AG09319 (cell line): ENCODE results near the gene FLNB.

Source experiments
- DNase-seq: peaks from one replicate; pipeline ENCODE4 v3.0.0-alpha.2; 2010; ENCODE audit warnings: low read depth; ENCODE audit errors: extremely low read depth
- TF ChIP-seq, protein P1 (sequence below): IDR thresholded peaks from 2 replicates; pipeline ENCODE4 v1.5.1; 2011; ENCODE audit warnings: low read depth, mild to moderate bottlenecking, inconsistent platforms, low read length, moderate library complexity

Gene FLNB

DNA sequence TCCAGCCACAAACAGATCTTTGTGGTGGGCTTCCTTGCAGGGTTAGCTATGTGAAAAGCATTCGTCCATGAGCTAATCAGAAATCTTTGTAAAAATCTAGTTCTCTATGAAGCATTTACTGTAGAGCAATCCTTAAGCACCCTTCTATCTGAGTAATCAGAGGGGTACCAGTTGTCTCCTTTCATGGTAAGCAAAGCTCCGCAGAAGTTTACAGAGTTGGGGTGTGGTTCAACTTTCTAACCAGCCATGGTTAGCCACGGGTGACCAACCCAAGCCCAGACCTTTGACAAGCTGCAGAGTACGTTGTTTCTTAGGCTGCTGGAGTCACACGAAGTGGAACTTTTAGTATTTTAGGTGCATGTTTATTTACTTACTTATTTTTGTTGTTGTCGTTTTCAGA lies 77.4 kb downstream of the FLNB start:
- DNase-seq = no peak
- TF ChIP-seq, protein P1, sequence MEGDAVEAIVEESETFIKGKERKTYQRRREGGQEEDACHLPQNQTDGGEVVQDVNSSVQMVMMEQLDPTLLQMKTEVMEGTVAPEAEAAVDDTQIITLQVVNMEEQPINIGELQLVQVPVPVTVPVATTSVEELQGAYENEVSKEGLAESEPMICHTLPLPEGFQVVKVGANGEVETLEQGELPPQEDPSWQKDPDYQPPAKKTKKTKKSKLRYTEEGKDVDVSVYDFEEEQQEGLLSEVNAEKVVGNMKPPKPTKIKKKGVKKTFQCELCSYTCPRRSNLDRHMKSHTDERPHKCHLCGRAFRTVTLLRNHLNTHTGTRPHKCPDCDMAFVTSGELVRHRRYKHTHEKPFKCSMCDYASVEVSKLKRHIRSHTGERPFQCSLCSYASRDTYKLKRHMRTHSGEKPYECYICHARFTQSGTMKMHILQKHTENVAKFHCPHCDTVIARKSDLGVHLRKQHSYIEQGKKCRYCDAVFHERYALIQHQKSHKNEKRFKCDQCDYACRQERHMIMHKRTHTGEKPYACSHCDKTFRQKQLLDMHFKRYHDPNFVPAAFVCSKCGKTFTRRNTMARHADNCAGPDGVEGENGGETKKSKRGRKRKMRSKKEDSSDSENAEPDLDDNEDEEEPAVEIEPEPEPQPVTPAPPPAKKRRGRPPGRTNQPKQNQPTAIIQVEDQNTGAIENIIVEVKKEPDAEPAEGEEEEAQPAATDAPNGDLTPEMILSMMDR = no peak

DNA sequence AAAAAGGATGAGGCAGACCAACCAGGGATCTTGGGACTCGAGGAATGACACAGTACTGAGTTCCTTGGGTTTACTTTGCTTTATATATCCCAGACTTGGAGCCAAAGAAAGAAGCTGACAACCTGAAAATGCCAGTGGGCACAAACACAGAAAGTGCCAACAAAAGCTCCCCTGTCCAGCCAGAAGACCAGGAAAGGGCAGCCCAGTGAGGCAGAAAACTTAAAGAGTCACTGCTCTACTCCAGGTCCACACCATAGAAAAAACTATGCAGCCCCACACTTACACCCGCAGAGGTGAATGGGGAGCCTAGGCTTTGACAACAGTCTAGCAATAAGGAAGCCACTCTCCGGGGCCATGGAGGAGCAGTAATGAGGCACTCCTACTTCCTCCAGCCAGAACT lies 80.3 kb downstream of the FLNB start:
- no peak for DNase-seq
- TF ChIP-seq, protein P1 = no peak

DNA sequence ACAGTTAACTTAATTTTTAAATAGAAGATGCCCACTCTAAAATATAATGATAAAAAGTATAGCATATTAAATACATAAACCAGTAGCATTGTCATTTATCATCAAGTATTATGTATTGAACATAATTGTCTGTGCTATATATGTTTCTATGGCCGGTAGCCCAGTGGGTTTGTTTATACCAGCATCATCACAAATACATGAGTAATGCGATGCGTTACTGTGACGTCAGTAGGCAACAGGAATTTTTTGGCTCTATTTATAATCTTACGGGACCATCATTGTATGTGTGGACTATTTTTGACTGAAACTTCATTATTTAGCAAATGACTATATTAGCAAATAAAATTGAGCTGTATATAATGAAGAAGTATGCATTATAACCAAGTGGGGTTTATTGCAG lies 82.1 kb downstream of the FLNB start:
- TF ChIP-seq, protein P1 = no peak

DNA sequence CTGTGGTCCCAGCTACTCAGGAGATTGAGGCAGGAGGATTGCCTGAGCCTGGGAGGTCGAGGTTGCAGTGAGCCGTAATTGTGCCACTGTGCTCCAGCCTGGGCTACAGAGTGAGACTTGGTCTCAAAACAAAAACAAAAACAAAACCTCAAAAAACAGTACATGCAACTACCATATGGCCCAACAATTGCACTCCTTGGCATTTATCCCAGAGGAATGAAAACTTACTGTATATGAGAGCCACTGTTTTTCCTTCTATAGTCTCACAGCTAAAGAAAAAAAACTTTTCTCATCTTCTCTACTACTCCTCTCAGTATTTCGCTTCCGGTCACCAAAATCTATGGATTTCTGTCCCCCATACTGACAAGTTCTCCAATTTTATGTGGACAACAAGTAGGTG lies 84.3 kb downstream of the FLNB start:
- TF ChIP-seq, protein P1 = no peak
- no peak for DNase-seq

More for the DNA sequence above, 82.1 kb downstream of the FLNB start:
- DNase-seq = no peak

DNA sequence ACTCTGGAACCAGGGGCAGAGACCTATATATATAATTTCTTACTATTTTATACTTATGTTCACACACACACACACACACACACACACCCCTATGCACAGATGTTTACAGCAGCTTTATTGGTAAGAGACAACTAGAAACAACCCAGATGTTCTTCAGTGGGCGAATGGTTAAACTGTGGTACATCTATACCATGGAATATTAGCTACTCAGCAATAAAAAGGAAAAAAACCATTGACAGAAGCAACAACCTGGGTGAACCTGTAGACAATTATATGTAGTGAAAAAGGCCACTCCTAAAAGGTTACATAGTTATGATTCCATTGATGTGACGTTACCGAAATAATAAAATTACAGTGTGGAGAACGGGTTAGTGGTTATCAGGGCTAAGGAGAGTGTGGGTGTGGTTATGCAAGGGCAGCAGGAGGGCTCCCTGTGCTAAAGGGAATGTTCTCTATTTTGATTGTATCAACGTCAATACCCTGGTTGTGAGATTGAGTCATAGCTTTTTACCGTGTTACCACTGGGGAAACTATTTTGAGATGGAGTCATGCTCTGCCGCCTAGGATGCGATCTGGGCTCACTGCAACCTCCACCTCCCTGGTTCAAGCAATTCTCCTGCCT lies 85.5 kb downstream of the FLNB start:
- TF ChIP-seq, protein P1 = no peak
- no peak for DNase-seq

DNA sequence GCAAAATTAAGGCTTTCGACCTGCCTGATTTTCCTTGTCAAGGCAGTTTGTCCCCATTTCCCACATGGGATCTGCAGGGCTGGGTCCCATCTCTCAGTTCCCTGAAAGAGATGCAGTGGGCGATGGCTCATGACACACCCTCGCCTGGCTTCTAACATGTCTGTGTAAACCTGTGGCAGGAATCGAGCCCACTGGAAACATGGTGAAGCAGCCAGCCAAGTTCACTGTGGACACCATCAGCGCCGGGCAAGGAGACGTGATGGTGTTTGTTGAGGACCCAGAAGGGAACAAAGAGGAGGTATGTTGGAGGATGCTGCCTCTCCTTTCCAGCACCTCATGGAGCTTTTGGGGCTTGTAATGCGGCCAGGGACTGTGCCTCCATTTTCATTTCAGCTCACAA lies 86.4 kb downstream of the FLNB start:
- TF ChIP-seq, protein P1 = no peak
- DNase-seq = no peak

DNA sequence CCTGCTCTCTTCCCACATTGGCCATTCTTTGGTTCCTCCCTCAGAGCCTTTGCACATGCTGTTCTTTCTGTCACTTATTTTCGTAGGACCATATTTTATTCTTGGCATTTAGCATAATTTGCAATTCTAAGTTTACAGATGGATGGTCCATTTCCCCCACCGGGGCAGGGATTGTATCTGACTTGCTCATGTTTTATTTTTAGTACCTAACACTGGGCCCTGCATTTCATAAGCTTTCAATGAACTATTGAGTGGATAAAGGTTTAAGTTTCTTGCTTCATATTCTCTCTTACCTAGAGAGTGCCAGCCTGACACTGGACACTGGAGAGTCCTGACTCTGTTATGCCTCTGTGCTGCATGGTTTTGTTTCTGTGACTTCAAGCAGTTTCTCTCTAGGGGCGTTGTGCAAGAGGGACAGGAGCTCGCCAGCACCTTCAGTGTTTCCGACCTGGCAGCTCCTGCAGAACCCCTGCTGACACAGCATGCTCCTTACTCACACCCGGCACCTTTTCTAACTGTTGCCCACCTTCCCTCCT lies 87.4 kb downstream of the FLNB start:
- no peak for DNase-seq

More for the DNA sequence above, 87.4 kb downstream of the FLNB start:
- TF ChIP-seq, protein P1 = no peak
